Mesenchymal stem cell (in vitro differentiated cells and primary cell): ENCODE measurements around the gene INPP5D.

Source experiments
- DNase-seq: peaks from one replicate; pipeline ENCODE4 v3.0.0-alpha.2; 2013
- H2AFZ ChIP-seq: one replicate; pipeline ENCODE4 v1.6.1; 2013; ENCODE audit warnings: low read depth, mild to moderate bottlenecking, control low read depth, inconsistent platforms, low read length, moderate library complexity
- H2AK5ac ChIP-seq: 2 replicates; pipeline ENCODE4 v1.6.1; 2013; ENCODE audit warnings: low read length, moderate library complexity, mild to moderate bottlenecking, inconsistent platforms; ENCODE audit not compliant: severe bottlenecking
- H2BK120ac ChIP-seq: one replicate; pipeline ENCODE4 v1.6.1; 2013; ENCODE audit warnings: low read depth, mild to moderate bottlenecking, inconsistent platforms, low read length, moderate library complexity
- H2BK12ac ChIP-seq, 2 experiments: one replicate each; pipeline ENCODE4 v1.6.1; 2013; ENCODE audit warnings: inconsistent platforms in 2 of 2, low read length in 2 of 2, mild to moderate bottlenecking in 2 of 2, moderate library complexity in 2 of 2, control low read depth in 1 of 2
- H2BK15ac ChIP-seq: one replicate; pipeline ENCODE4 v1.6.1; 2013; ENCODE audit warnings: mild to moderate bottlenecking, low read depth, inconsistent platforms; ENCODE audit not compliant: poor library complexity, severe bottlenecking
- H2BK5ac ChIP-seq: 2 replicates; pipeline ENCODE4 v1.6.1; 2013; ENCODE audit warnings: low read depth, mild to moderate bottlenecking, low read length, control low read depth, inconsistent platforms; ENCODE audit not compliant: poor library complexity, severe bottlenecking
- H3K14ac ChIP-seq, 2 experiments: one replicate each; pipeline ENCODE4 v1.6.1; 2013; ENCODE audit warnings: inconsistent platforms in 2 of 2, low read length in 2 of 2, control low read depth in 1 of 2, mild to moderate bottlenecking in 1 of 2, moderate library complexity in 1 of 2
- H3K18ac ChIP-seq, 2 experiments: one replicate each; pipeline ENCODE4 v1.6.1; 2013; ENCODE audit warnings: inconsistent platforms in 2 of 2, low read length in 2 of 2, control low read depth in 1 of 2, low read depth in 1 of 2, mild to moderate bottlenecking in 1 of 2
- H3K23ac ChIP-seq, 2 experiments: one replicate each; pipeline ENCODE4 v1.6.1; 2013; ENCODE audit warnings: inconsistent platforms in 2 of 2, low read length in 2 of 2, mild to moderate bottlenecking in 2 of 2, moderate library complexity in 2 of 2, control low read depth in 1 of 2
- H3K27ac ChIP-seq: 2 replicates; pipeline ENCODE4 v1.5.1; 2013; ENCODE audit warnings: mild to moderate bottlenecking, moderate library complexity, low read length, control low read depth, inconsistent platforms; ENCODE audit not compliant: poor library complexity, severe bottlenecking
- H3K27me3 ChIP-seq, 2 experiments: 2 replicates each; pipeline versions ENCODE4 v1.6.1 to v1.7.0; 2013; ENCODE audit warnings: low read length in 2 of 2, mild to moderate bottlenecking in 2 of 2, moderate library complexity in 2 of 2, control low read depth in 1 of 2, inconsistent platforms in 1 of 2; ENCODE audit not compliant: control insufficient read depth in 1 of 2, insufficient read depth in 1 of 2
- H3K36me3 ChIP-seq, 2 experiments: 2 replicates each; pipeline versions ENCODE4 v1.6.1 to v1.7.0; 2013; ENCODE audit warnings: low read length in 2 of 2, control low read depth in 1 of 2, inconsistent platforms in 1 of 2, low read depth in 1 of 2, mild to moderate bottlenecking in 1 of 2; ENCODE audit not compliant: insufficient read depth in 2 of 2, control insufficient read depth in 1 of 2
- H3K4ac ChIP-seq, 2 experiments: one replicate each; pipeline ENCODE4 v1.6.1; 2013; ENCODE audit warnings: inconsistent platforms in 2 of 2, low read length in 2 of 2, mild to moderate bottlenecking in 2 of 2, moderate library complexity in 2 of 2, control low read depth in 1 of 2, low read depth in 1 of 2
- H3K4me1 ChIP-seq: 2 replicates; pipeline ENCODE4 v1.6.1; 2013; ENCODE audit warnings: low read depth, low read length, control low read depth; ENCODE audit not compliant: control insufficient read depth, insufficient read depth
- H3K4me2 ChIP-seq: 2 replicates; pipeline ENCODE4 v1.6.1; 2013; ENCODE audit warnings: low read length, mild to moderate bottlenecking, inconsistent platforms; ENCODE audit not compliant: poor library complexity, severe bottlenecking
- H3K4me3 ChIP-seq, 2 experiments: 2 replicates each; pipeline versions ENCODE4 v1.5.1 to v1.7.0; 2013; ENCODE audit warnings: low read length in 2 of 2, mild to moderate bottlenecking in 2 of 2, control low read depth in 1 of 2, low read depth in 1 of 2; ENCODE audit not compliant: insufficient read depth in 1 of 2
- H3K79me1 ChIP-seq: replicated peaks from 2 replicates; pipeline ENCODE4 v1.6.1; 2013; ENCODE audit warnings: mild to moderate bottlenecking, control low read depth, low read length, inconsistent platforms; ENCODE audit not compliant: poor library complexity, severe bottlenecking
- H3K9ac ChIP-seq: 2 replicates; pipeline ENCODE4 v1.7.0; 2013; ENCODE audit warnings: mild to moderate bottlenecking, low read length, moderate library complexity
- H3K9me3 ChIP-seq: 2 replicates; pipeline ENCODE4 v1.7.0; 2013; ENCODE audit warnings: mild to moderate bottlenecking, low read length; ENCODE audit not compliant: control insufficient read depth
- H4K8ac ChIP-seq: one replicate; pipeline ENCODE4 v1.6.1; 2013; ENCODE audit warnings: inconsistent platforms, mild to moderate bottlenecking, low read length, moderate library complexity
- H4K91ac ChIP-seq: one replicate; pipeline ENCODE4 v1.6.1; 2013; ENCODE audit warnings: mild to moderate bottlenecking, low read length, inconsistent platforms
- WGBS: methylation state at CpG from one replicate; pipeline ENCODE4 v1.1.7; 2013; ENCODE audit warnings: mixed read lengths; 5-methylcytosine and 5-hydroxymethylcytosine counted together

Gene INPP5D

GRCh38 chr2:233168919-233169318 is 108.8 kb downstream of the INPP5D start:
- Histone ChIP-seq H2BK12ac (no peak overlapping the region), H2AK5ac (no peak overlapping the region), H3K79me1 (no peaks in the 10 kb centered on the region), H3K27me3 (peaks cover 0 to 38% of the 10 kb centered on the region in 2 experiments), H3K9ac (no peak overlapping the region), H3K23ac (no peak overlapping the region), H2BK5ac (no peak overlapping the region), H2BK120ac (no peak overlapping the region), H3K18ac (no peak overlapping the region), H3K36me3 (no peaks in the 10 kb centered on the region), H3K14ac (no peak overlapping the region), H3K4me2 (no peak overlapping the region), H2AFZ (no peak overlapping the region), H4K8ac (no peak overlapping the region), H3K4me3 (no peak overlapping the region), H3K27ac (no peak overlapping the region), H3K4ac (no peak overlapping the region), H3K4me1 (peaks cover 6% of the 10 kb centered on the region), H4K91ac (no peak overlapping the region), H3K9me3 (no peaks in the 10 kb centered on the region), H2BK15ac (no peak overlapping the region)
- DNase-seq: no peak
- WGBS: 84% methylated on average over 11 of the region's 11 CpGs

- WGBS: 98% methylated on average over 2 of the region's 2 CpGs
- H4K8ac ChIP-seq: no peak overlapping the region
- H3K27ac ChIP-seq: no peak overlapping the region
These were observed 111.2 kb downstream of the INPP5D start for GRCh38 chr2:233171344-233171743.

GRCh38 chr2:233173115-233173514 is 113.0 kb downstream of the INPP5D start:
- Histone ChIP-seq H2BK15ac (no peak overlapping the region), H2BK12ac (no peak overlapping the region), H3K23ac (no peak overlapping the region), H3K27me3 (peaks cover 0 to 29% of the 10 kb centered on the region in 2 experiments), H3K14ac (no peak overlapping the region), H2AFZ (no peak overlapping the region), H4K8ac (no peak overlapping the region), H3K4me1 (no peaks in the 10 kb centered on the region), H2BK120ac (no peak overlapping the region), H3K27ac (no peak overlapping the region), H3K79me1 (no peaks in the 10 kb centered on the region), H3K36me3 (no peaks in the 10 kb centered on the region), H3K4me3 (no peak overlapping the region), H3K9me3 (no peaks in the 10 kb centered on the region), H2AK5ac (no peak overlapping the region), H2BK5ac (no peak overlapping the region), H4K91ac (no peak overlapping the region), H3K18ac (no peak overlapping the region), H3K4ac (no peak overlapping the region), H3K9ac (no peak overlapping the region), H3K4me2 (no peak overlapping the region)
- WGBS: over 99% methylated on average over 5 of the region's 7 CpGs
- no peak for DNase-seq

More at GRCh38 chr2:233171344-233171743, 111.2 kb downstream of the INPP5D start:
- no peak overlapping the region for H3K4me3 ChIP-seq
- no peak overlapping the region for H3K9ac ChIP-seq
- H2BK15ac ChIP-seq: no peak overlapping the region
- H3K27me3 ChIP-seq: peaks cover 0 to 23% of the 10 kb centered on the region in 2 experiments
- no peaks in the 10 kb centered on the region for H3K36me3 ChIP-seq
- no peak overlapping the region for H2BK12ac ChIP-seq
- H2BK5ac ChIP-seq: no peak overlapping the region
- no peak overlapping the region for H2BK120ac ChIP-seq
- no peak overlapping the region for H3K4me2 ChIP-seq
- no peak overlapping the region for H2AFZ ChIP-seq
- no peak overlapping the region for H3K23ac ChIP-seq
- no peaks in the 10 kb centered on the region for H3K79me1 ChIP-seq
- DNase-seq: no peak
- no peak overlapping the region for H3K18ac ChIP-seq
- no peaks in the 10 kb centered on the region for H3K9me3 ChIP-seq
- no peak overlapping the region for H4K91ac ChIP-seq
- peaks cover 1% of the 10 kb centered on the region for H3K4me1 ChIP-seq
- no peak overlapping the region for H3K14ac ChIP-seq
- no peak overlapping the region for H3K4ac ChIP-seq
- no peak overlapping the region for H2AK5ac ChIP-seq

GRCh38 chr2:233174137-233174536 is 114.0 kb downstream of the INPP5D start:
- no peak overlapping the region for H2BK5ac ChIP-seq
- H2BK15ac ChIP-seq: no peak overlapping the region
- H3K27me3 ChIP-seq: peaks cover 0 to 22% of the 10 kb centered on the region in 2 experiments
- no peak overlapping the region for H3K4me2 ChIP-seq
- H4K8ac ChIP-seq: no peak overlapping the region
- H3K14ac ChIP-seq: no peak overlapping the region
- H3K4me3 ChIP-seq: no peak overlapping the region
- H3K27ac ChIP-seq: no peak overlapping the region
- no peak overlapping the region for H3K4ac ChIP-seq
- WGBS: 86% methylated on average over 5 of the region's 7 CpGs
- H2BK120ac ChIP-seq: no peak overlapping the region
- H2AK5ac ChIP-seq: no peak overlapping the region
- no peak overlapping the region for H2BK12ac ChIP-seq
- DNase-seq: no peak
- H3K36me3 ChIP-seq: peaks cover 0 to 3% of the 10 kb centered on the region in 2 experiments
- no peak overlapping the region for H3K18ac ChIP-seq
- no peak overlapping the region for H3K9ac ChIP-seq
- H3K79me1 ChIP-seq: no peaks in the 10 kb centered on the region
- H3K23ac ChIP-seq: no peak overlapping the region
- H2AFZ ChIP-seq: no peak overlapping the region
- no peak overlapping the region for H4K91ac ChIP-seq
- no peaks in the 10 kb centered on the region for H3K4me1 ChIP-seq
- H3K9me3 ChIP-seq: no peaks in the 10 kb centered on the region
